HepG2 (cell line): ENCODE results near the gene RBBP8NL. TPM values are rescaled to one million over a fixed set of nuclear protein-coding genes. Genes with fewer than 3 reads are reported as not detected.

Experiments used
- KMT2B ChIP-seq: IDR thresholded peaks from 2 replicates; pipeline ENCODE4 v1.6.1; 2016; ENCODE audit warnings: missing genetic modification reagents, missing compliant biosample characterization
- MBNL3 ChIP-seq: fragments of 250-450 bp; sonication (Bioruptor Pico); conservative IDR thresholded peaks from 2 replicates; pipeline ENCODE4 v1.8.0; 2022; ENCODE audit warnings: mild to moderate bottlenecking, inconsistent platforms
- NFRKB ChIP-seq: fragments of 450-650 bp; IDR thresholded peaks from 2 replicates; pipeline ENCODE4 v1.6.1; 2017
- SRY ChIP-seq: sonication (generic); formaldehyde crosslinking; IDR thresholded peaks from 2 replicates; pipeline ENCODE4 v1.8.0; 2022; ENCODE audit warnings: mild to moderate bottlenecking, missing genetic modification reagents
- U2AF1 ChIP-seq: fragments of 200-400 bp; formaldehyde crosslinking; optimal IDR thresholded peaks from 2 replicates; pipeline ENCODE3; 2017; ENCODE audit warnings: mild to moderate bottlenecking, low read depth, low read length
- ZNF44 ChIP-seq: sonication (generic); formaldehyde crosslinking; IDR thresholded peaks from 2 replicates; pipeline ENCODE4 v1.5.1; 2020; ENCODE audit warnings: mild to moderate bottlenecking, missing genetic modification reagents
- ZNF570 ChIP-seq: sonication (generic); formaldehyde crosslinking; IDR thresholded peaks from 2 replicates; pipeline ENCODE4 v1.4.0; 2020; ENCODE audit warnings: mild to moderate bottlenecking, missing genetic modification reagents, borderline replicate concordance
- ZNF747 ChIP-seq: sonication (generic); formaldehyde crosslinking; IDR thresholded peaks from 2 replicates; pipeline ENCODE4 v1.8.1; 2023; ENCODE audit warnings: missing genetic modification reagents, mild to moderate bottlenecking, borderline replicate concordance
- polyA plus RNA-seq, 8 experiments: library from polyadenylated mRNA; depleted of rRNA in 3 of 8; stranded (reverse) in 7 of 8; unstranded in 1 of 8; fragments of >200 nt; fragmentation: Illumina TruSeq in 4 of 8; extraction: Trizol in 4 of 8; gene quantifications; 2 replicates each; pipeline versions ENCODE4 v1.2.1 to v1.2.3, GENCODE V29; 2011 to 2016; ENCODE audit warnings: low read depth in 4 of 8, missing spikeins in 1 of 8, mixed read lengths in 1 of 8; ENCODE audit not compliant: insufficient read depth in 1 of 8
- total RNA-seq, 5 experiments: library from RNA; depleted of rRNA; stranded (reverse); fragments of >200 nt; fragmentation: Illumina TruSeq; extraction: Trizol; gene quantifications; 2 replicates each; pipeline ENCODE4 v1.2.3, GENCODE V29; 2016; ENCODE audit warnings: low read depth in 1 of 5
- TF ChIP-seq, protein P1 (sequence below): sonication (generic); formaldehyde crosslinking; IDR thresholded peaks from 2 replicates; pipeline ENCODE4 v1.8.1; 2023; ENCODE audit warnings: mild to moderate bottlenecking, missing genetic modification reagents
- TF ChIP-seq, protein P2 (sequence below): IDR thresholded peaks from 2 replicates; pipeline ENCODE4 v1.6.1; 2016; ENCODE audit warnings: low read depth, missing genetic modification reagents, missing compliant biosample characterization
- TF ChIP-seq, protein P3 (sequence below): IDR thresholded peaks from 2 replicates; pipeline ENCODE4 v1.6.1; 2016; ENCODE audit warnings: low read depth, control low read depth
- TF ChIP-seq, protein P4 (sequence below): sonication (generic); formaldehyde crosslinking; IDR thresholded peaks from 2 replicates; pipeline ENCODE4 v1.5.1; 2020; ENCODE audit warnings: missing genetic modification reagents, mild to moderate bottlenecking, borderline replicate concordance
- TF ChIP-seq, protein P5 (sequence below): IDR thresholded peaks from 2 replicates; pipeline ENCODE4 v1.6.1; 2016; ENCODE audit warnings: control low read depth
- TF ChIP-seq, protein P6 (sequence below): sonication (generic); formaldehyde crosslinking; IDR thresholded peaks from 2 replicates; pipeline ENCODE4 v1.5.0; 2020; ENCODE audit warnings: missing genetic modification reagents, mild to moderate bottlenecking, borderline replicate concordance

The RBBP8NL gene
- total and polyA plus RNA-seq, 2 of the 13 experiments (the other 11 are each of a cell fraction or from before 2014, with no cell fraction given) = 0.69 to 0.86 TPM

DNA sequence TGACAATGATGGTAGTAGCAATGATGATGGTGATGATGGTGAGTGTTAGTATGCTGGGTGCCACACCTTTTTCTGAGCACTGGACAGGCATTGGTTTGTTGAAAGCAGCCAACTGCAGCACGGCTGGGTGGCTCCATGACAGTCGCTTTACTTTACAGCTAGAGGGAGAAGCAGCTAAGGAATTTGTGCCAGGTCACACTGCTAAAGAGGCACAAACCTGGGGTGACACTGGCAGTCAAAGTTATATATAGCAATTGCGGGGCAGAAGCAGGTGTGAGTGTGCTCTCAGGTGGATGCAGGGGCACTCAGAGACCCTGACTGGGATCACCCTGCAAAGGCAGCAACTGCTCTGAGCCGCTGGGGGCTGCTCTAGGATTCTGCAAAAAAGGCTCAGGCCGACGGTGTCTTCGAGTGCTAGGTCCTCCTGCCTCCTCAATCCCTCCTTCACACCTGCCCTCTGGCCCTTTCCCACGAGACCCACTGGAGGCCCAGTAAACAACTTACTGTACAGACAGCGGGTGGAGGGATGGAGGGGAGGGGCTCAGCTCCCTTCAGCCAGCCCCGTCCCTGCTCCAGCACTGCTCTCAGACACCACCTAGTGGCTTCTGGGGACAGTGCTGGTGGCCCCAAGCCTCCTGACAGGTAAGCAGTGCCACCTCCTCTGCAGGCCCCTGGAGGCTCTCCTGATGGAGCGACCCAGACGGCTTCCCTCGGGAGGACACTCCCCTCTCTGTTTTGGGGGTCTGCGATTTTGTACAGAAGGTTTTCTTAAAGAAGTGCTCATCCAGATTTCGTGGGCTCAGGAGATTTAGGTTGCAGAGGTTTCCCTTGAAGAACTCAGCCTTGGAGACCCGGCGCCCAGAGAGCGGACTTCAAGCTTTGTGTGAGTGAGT, 44.8 kb downstream of the RBBP8NL start (continued):
- TF ChIP-seq, protein P1, sequence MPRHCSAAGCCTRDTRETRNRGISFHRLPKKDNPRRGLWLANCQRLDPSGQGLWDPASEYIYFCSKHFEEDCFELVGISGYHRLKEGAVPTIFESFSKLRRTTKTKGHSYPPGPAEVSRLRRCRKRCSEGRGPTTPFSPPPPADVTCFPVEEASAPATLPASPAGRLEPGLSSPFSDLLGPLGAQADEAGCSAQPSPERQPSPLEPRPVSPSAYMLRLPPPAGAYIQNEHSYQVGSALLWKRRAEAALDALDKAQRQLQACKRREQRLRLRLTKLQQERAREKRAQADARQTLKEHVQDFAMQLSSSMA (CRISPR knock-in tag) = peak; percentile 78; the same call in 1 of the 2 replicates
- TF ChIP-seq, protein P2, sequence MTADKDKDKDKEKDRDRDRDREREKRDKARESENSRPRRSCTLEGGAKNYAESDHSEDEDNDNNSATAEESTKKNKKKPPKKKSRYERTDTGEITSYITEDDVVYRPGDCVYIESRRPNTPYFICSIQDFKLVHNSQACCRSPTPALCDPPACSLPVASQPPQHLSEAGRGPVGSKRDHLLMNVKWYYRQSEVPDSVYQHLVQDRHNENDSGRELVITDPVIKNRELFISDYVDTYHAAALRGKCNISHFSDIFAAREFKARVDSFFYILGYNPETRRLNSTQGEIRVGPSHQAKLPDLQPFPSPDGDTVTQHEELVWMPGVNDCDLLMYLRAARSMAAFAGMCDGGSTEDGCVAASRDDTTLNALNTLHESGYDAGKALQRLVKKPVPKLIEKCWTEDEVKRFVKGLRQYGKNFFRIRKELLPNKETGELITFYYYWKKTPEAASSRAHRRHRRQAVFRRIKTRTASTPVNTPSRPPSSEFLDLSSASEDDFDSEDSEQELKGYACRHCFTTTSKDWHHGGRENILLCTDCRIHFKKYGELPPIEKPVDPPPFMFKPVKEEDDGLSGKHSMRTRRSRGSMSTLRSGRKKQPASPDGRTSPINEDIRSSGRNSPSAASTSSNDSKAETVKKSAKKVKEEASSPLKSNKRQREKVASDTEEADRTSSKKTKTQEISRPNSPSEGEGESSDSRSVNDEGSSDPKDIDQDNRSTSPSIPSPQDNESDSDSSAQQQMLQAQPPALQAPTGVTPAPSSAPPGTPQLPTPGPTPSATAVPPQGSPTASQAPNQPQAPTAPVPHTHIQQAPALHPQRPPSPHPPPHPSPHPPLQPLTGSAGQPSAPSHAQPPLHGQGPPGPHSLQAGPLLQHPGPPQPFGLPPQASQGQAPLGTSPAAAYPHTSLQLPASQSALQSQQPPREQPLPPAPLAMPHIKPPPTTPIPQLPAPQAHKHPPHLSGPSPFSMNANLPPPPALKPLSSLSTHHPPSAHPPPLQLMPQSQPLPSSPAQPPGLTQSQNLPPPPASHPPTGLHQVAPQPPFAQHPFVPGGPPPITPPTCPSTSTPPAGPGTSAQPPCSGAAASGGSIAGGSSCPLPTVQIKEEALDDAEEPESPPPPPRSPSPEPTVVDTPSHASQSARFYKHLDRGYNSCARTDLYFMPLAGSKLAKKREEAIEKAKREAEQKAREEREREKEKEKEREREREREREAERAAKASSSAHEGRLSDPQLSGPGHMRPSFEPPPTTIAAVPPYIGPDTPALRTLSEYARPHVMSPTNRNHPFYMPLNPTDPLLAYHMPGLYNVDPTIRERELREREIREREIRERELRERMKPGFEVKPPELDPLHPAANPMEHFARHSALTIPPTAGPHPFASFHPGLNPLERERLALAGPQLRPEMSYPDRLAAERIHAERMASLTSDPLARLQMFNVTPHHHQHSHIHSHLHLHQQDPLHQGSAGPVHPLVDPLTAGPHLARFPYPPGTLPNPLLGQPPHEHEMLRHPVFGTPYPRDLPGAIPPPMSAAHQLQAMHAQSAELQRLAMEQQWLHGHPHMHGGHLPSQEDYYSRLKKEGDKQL (CRISPR knock-in tag) = no peak
- TF ChIP-seq, protein P3, sequence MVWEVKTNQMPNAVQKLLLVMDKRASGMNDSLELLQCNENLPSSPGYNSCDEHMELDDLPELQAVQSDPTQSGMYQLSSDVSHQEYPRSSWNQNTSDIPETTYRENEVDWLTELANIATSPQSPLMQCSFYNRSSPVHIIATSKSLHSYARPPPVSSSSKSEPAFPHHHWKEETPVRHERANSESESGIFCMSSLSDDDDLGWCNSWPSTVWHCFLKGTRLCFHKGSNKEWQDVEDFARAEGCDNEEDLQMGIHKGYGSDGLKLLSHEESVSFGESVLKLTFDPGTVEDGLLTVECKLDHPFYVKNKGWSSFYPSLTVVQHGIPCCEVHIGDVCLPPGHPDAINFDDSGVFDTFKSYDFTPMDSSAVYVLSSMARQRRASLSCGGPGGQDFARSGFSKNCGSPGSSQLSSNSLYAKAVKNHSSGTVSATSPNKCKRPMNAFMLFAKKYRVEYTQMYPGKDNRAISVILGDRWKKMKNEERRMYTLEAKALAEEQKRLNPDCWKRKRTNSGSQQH (CRISPR knock-in tag) = peak; percentile 92; the same call in 1 of the 2 replicates
- no peak; the same call in 1 of the 2 replicates for TF ChIP-seq ZNF747 (CRISPR knock-in tag)
- peak; percentile 34; the same call in 1 of the 2 replicates for TF ChIP-seq SRY (CRISPR knock-in tag)
- TF ChIP-seq ZNF44 = peak; percentile 32; the same call in 1 of the 2 replicates
- TF ChIP-seq, protein P4, sequence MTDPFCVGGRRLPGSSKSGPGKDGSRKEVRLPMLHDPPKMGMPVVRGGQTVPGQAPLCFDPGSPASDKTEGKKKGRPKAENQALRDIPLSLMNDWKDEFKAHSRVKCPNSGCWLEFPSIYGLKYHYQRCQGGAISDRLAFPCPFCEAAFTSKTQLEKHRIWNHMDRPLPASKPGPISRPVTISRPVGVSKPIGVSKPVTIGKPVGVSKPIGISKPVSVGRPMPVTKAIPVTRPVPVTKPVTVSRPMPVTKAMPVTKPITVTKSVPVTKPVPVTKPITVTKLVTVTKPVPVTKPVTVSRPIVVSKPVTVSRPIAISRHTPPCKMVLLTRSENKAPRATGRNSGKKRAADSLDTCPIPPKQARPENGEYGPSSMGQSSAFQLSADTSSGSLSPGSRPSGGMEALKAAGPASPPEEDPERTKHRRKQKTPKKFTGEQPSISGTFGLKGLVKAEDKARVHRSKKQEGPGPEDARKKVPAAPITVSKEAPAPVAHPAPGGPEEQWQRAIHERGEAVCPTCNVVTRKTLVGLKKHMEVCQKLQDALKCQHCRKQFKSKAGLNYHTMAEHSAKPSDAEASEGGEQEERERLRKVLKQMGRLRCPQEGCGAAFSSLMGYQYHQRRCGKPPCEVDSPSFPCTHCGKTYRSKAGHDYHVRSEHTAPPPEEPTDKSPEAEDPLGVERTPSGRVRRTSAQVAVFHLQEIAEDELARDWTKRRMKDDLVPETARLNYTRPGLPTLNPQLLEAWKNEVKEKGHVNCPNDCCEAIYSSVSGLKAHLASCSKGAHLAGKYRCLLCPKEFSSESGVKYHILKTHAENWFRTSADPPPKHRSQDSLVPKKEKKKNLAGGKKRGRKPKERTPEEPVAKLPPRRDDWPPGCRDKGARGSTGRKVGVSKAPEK = no peak
- TF ChIP-seq, protein P5, sequence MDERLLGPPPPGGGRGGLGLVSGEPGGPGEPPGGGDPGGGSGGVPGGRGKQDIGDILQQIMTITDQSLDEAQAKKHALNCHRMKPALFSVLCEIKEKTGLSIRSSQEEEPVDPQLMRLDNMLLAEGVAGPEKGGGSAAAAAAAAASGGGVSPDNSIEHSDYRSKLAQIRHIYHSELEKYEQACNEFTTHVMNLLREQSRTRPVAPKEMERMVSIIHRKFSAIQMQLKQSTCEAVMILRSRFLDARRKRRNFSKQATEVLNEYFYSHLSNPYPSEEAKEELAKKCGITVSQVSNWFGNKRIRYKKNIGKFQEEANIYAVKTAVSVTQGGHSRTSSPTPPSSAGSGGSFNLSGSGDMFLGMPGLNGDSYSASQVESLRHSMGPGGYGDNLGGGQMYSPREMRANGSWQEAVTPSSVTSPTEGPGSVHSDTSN = 0 out of 2 replicates have a peak, but pooled peaks have one; percentile 38
- TF ChIP-seq U2AF1 = peak; percentile 74
- no peak for TF ChIP-seq MBNL3 (CRISPR knock-in tag)
- TF ChIP-seq, protein P6, sequence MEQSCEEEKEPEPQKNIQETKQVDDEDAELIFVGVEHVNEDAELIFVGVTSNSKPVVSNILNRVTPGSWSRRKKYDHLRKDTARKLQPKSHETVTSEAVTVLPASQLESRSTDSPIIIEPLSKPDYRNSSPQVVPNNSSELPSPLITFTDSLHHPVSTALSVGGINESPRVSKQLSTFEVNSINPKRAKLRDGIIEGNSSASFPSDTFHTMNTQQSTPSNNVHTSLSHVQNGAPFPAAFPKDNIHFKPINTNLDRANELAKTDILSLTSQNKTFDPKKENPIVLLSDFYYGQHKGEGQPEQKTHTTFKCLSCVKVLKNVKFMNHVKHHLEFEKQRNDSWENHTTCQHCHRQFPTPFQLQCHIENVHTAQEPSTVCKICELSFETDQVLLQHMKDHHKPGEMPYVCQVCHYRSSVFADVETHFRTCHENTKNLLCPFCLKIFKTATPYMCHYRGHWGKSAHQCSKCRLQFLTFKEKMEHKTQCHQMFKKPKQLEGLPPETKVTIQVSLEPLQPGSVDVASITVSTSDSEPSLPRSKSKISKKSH (CRISPR knock-in tag) = peak; percentile 86; the same call in 1 of the 2 replicates
- peak; percentile 51; the same call in 1 of the 2 replicates for TF ChIP-seq KMT2B (CRISPR knock-in tag)
- TF ChIP-seq NFRKB = no peak
- TF ChIP-seq ZNF570 (CRISPR knock-in tag) = no peak
